Heart left ventricle (tissue), 16 donors: ENCODE data around the gene WDPCP. TPM values are rescaled to one million over a fixed set of nuclear protein-coding genes. Genes with fewer than 3 reads are reported as not detected.
A peak's percentile ranks its signal among the peaks of the same experiment; 100 is the strongest.

Source experiments
- ATAC-seq, 4 donors: fragments of 200-7000 bp; cut with Tn5 transposase; one replicate each; pipeline ENCODE4 v1.9.1; 2020 to 2022; ENCODE audit warnings: moderate library complexity in 4 of 4, mild to moderate bottlenecking in 3 of 4, moderate number of reproducible peaks in 1 of 4
- DNase-seq, 5 donors: peaks; one replicate each; pipeline ENCODE4 v3.0.0-alpha.2; 2020
- H3K27ac ChIP-seq, 12 donors: fragments of 200-600 bp; sonication (generic) in 4 of 12; one replicate each; pipeline versions ENCODE4 v1.5.0 to v1.8.0; 2016 to 2022; ENCODE audit warnings: mild to moderate bottlenecking in 2 of 12
- H3K27me3 ChIP-seq, 9 donors: fragments of 200-600 bp; sonication (generic) in 2 of 9; one replicate each; pipeline versions ENCODE4 v1.5.1 to v1.8.0; 2016 to 2022; ENCODE audit warnings: mild to moderate bottlenecking in 3 of 9
- H3K36me3 ChIP-seq, 9 donors: fragments of 200-600 bp; sonication (generic) in 2 of 9; one replicate each; pipeline versions ENCODE4 v1.5.0 to v1.8.0; 2018 to 2022; ENCODE audit warnings: mild to moderate bottlenecking in 2 of 9
- H3K4me1 ChIP-seq, 12 donors: fragments of 200-600 bp; sonication (generic) in 4 of 12; one replicate each; pipeline versions ENCODE4 v1.5.0 to v1.8.0; 2016 to 2022; ENCODE audit warnings: mild to moderate bottlenecking in 3 of 12
- H3K4me3 ChIP-seq, 12 donors: fragments of 200-600 bp; sonication (generic) in 4 of 12; one replicate each; pipeline versions ENCODE4 v1.5.0 to v1.8.0; 2017 to 2022; ENCODE audit warnings: mild to moderate bottlenecking in 9 of 12, moderate library complexity in 4 of 12
- H3K9me3 ChIP-seq, 12 donors: fragments of 200-600 bp; sonication (generic) in 4 of 12; one replicate each; pipeline versions ENCODE4 v1.5.0 to v1.8.0; 2016 to 2022; ENCODE audit warnings: mild to moderate bottlenecking in 1 of 12
- CTCF ChIP-seq, 12 donors: fragments of 200-600 bp; sonication (generic) in 4 of 12; IDR thresholded peaks; one replicate each; pipeline versions ENCODE4 v1.5.0 to v1.8.0; 2018 to 2022; ENCODE audit warnings: antibody characterized with exemption in 12 of 12, mild to moderate bottlenecking in 5 of 12
- POLR2A ChIP-seq, 2 donors: fragments of 450-650 bp; IDR thresholded peaks; one replicate each; pipeline ENCODE4 v1.6.1; 2017; ENCODE audit warnings: antibody characterized with exemption in 2 of 2, mild to moderate bottlenecking in 2 of 2, moderate library complexity in 2 of 2
- WGBS, 4 donors: extraction: QIAGEN DNeasy Blood & Tissue Kit in 2 of 4; methylation state at CpG; one replicate each; pipeline versions ENCODE4 v1.1.5 to v1.1.7; 2013 to 2018; 5-methylcytosine and 5-hydroxymethylcytosine counted together
- intact Hi-C, 10 donors: fragments of 100-400 bp; cut with DNase I; formaldehyde crosslinking; loops; one replicate each; pipeline versions ENCODE4 v1.11.1 to v1.14.2; 2022
- polyA plus RNA-seq, 2 donors: library from polyadenylated mRNA; stranded (reverse); fragments of 200-250 nt; gene quantifications; one replicate each; pipeline ENCODE4 v1.2.3, GENCODE V29; 2013
- total RNA-seq, 9 donors: library from RNA; depleted of rRNA in 2 of 9; stranded (reverse); fragments of >200 nt in 2 of 9; fragmentation: NEBNext Ultra II Directional in 3 of 9; extraction: Animal tissue kit (Norgen Biotek cat#: 25700) in 3 of 9; gene quantifications; one replicate each; pipeline versions ENCODE4 v1.1.0 to v1.2.4, GENCODE V29; 2016 to 2023
- donor health status: ischemic (EF 13 %, LVEDD 7.1; RV severe dilation, severe dysfunction).
- donor health status: healthy with polysubstance abuse.
- donor health status: DM: no; HTN: yes; CAD: no.
- donor health status: DM: no; HTN: no; CAD: no.
- donor health status: ischemic (EF 25% LVEDD 6.9; RV normal size, moderate dysfunction).
- donor health status: ischemic (EF 25% LVEDD 5.7; RV mildly dilated, moderate dysfunction).
- donor health status: healthy.
- donor health status: DM: yes; HTN: yes; CAD: no.
- donor health status: ischemic (EF 35%, LVEDD 5.7; RV mildly dilated, moderate dysfunction).
- donor health status: nonischemic (EF 11% LVEDD 7.7; RV severe dilation, severe dysfunction).
- donor health status: DM: yes; HTN: yes; CAD: no.
- donor health status: PGD.
- donor health status: ischemic (EF 29% LVEDD 5.4; RV normal size, mild dysfunction).
- donor health status: nonischemic (EF 23%, LVEDD 6.1; RV moderate dilation, normal function).

The WDPCP gene
- total and polyA plus RNA-seq, 11 donors, result 3.2 to 32.2 (median 16.5) TPM

GRCh38 chr2:63596401-63596883, 8.2 kb upstream of the WDPCP start:
- Histone ChIP-seq H3K9me3 (no peaks in the 10 kb centered on the region), H3K36me3 (peaks cover 0 to 98% (median 85%) of the 10 kb centered on the region in 9 donors), H3K4me3 (no peak overlapping the region), H3K27ac (peak overlapping the region in 1 of 12 donors; percentile 15), H3K4me1 (peaks cover 0 to 78% (median 34%) of the 10 kb centered on the region in 12 donors), H3K27me3 (no peaks in the 10 kb centered on the region)
- ATAC-seq (peak in 1 of 4 donors; percentile 11), DNase-seq (no peak)
- no peak for TF ChIP-seq CTCF (IDR thresholded peaks at IDR 0.05)
- no peak for TF ChIP-seq POLR2A (IDR thresholded peaks at IDR 0.05)
- intact Hi-C loops, result loop anchor here in 2 of 10 donors (10.0 kb wide), 2 partner anchors 248 to 268 kb away; partner anchors contain the start of gene UGP2 (in 1 of the 2)
- 73 to 86% (median 80%) methylated on average over 2 of the region's 2 CpGs for WGBS, 4 donors

GRCh38 chr2:63594660-63595059, 6.4 kb upstream of the WDPCP start:
- TF ChIP-seq CTCF (IDR thresholded peaks at IDR 0.05) (peak in 1 of 12 donors; percentile 3), POLR2A (IDR thresholded peaks at IDR 0.05) (no peak)
- peak overlapping the region in 2 of 12 donors; percentile 18 to 87 for H3K4me3 ChIP-seq
- no peaks in the 10 kb centered on the region for H3K27me3 ChIP-seq
- ATAC-seq, result peak in 1 of 4 donors; percentile 26
- 65 to 77% (median 73%) methylated on average over 3 of the region's 3 CpGs for whole genome bisulfite sequencing, 4 donors
- H3K27ac ChIP-seq, result peak overlapping the region in 2 of 12 donors; percentile 36 to 94
- no peaks in the 10 kb centered on the region for H3K9me3 ChIP-seq
- H3K36me3 ChIP-seq, result peaks cover 0 to 83% (median 71%) of the 10 kb centered on the region in 9 donors
- peaks cover 0 to 82% (median 43%) of the 10 kb centered on the region in 12 donors for H3K4me1 ChIP-seq
- DNase-seq, result no peak
- intact Hi-C loops, result loop anchor here in 2 of 10 donors (10.0 kb wide), 2 partner anchors 250 to 270 kb away; partner anchors contain the start of gene UGP2 (in 1 of the 2)

GRCh38 chr2:63591566-63592175, 3.4 kb upstream of the WDPCP start:
- DNase-seq, result no peak
- peak overlapping the region; percentile 7 to 98 (median 94) for H3K27ac ChIP-seq
- H3K4me1 ChIP-seq, result peaks cover 2 to 75% (median 50%) of the 10 kb centered on the region in 12 donors
- peak overlapping the region in 11 of 12 donors; percentile 1 to 93 (median 82) for H3K4me3 ChIP-seq
- TF ChIP-seq CTCF (IDR thresholded peaks at IDR 0.05), result no peak
- no peak for TF ChIP-seq POLR2A (IDR thresholded peaks at IDR 0.05)
- H3K27me3 ChIP-seq, result no peaks in the 10 kb centered on the region
- ATAC-seq, result no peak
- H3K9me3 ChIP-seq, result no peaks in the 10 kb centered on the region
- H3K36me3 ChIP-seq, result peaks cover 0 to 53% (median 41%) of the 10 kb centered on the region in 9 donors
- 47 to 61% (median 49%) methylated on average over 3 of the region's 3 CpGs for WGBS, 4 donors
- intact Hi-C loops, result loop anchor here in 2 of 10 donors (10.0 kb wide), 2 partner anchors 253 to 273 kb away; partner anchors contain the start of gene UGP2 (in 1 of the 2)
